HFFc6 (cell line): ENCODE measurements around the gene TCP1. TPM values are rescaled to one million over a fixed set of nuclear protein-coding genes. Genes with fewer than 3 reads are reported as not detected.
"Not testable (repeated sequence)": the region's sequence is repeated elsewhere in the genome, so short reads cannot be mapped to it uniquely, and the experiment has no call there.

Experiments
- DNase-seq: peaks from one replicate; pipeline ENCODE4 v3.0.0-alpha.2; 2018
- H3K27ac Mint-ChIP-seq: 2 replicates; pipeline ENCODE4 v1.8.0; 2020; ENCODE audit warnings: mild to moderate bottlenecking, mixed read lengths
- H3K27me3 Mint-ChIP-seq: 2 replicates; pipeline ENCODE4 v1.8.0; 2021; ENCODE audit warnings: mild to moderate bottlenecking, moderate library complexity, mixed read lengths; ENCODE audit not compliant: insufficient read depth
- H3K36me3 Mint-ChIP-seq: 2 replicates; pipeline ENCODE4 v1.8.0; 2021; ENCODE audit warnings: low read depth, mixed read lengths
- H3K4me1 Mint-ChIP-seq: 2 replicates; pipeline ENCODE4 v1.8.0; 2020; ENCODE audit warnings: low read depth, mixed read lengths
- H3K4me3 Mint-ChIP-seq: 2 replicates; pipeline ENCODE4 v1.8.0; 2020; ENCODE audit warnings: mild to moderate bottlenecking, moderate library complexity, mixed read lengths
- H3K9me3 Mint-ChIP-seq: 2 replicates; pipeline ENCODE4 v1.8.0; 2020; ENCODE audit warnings: mild to moderate bottlenecking, mixed read lengths
- CTCF ChIP-seq: fragments of 200-600 bp; sonication (generic); IDR thresholded peaks from 2 replicates; pipeline ENCODE4 v1.5.0; 2021; ENCODE audit warnings: antibody characterized with exemption, mild to moderate bottlenecking
- total RNA-seq, 6 experiments: library from RNA; stranded (reverse); fragmentation: NEBNext Ultra II Directional; extraction: Animal tissue kit (Norgen Biotek cat#: 25700); gene quantifications; 2 replicates in 1 of 6; 3 replicates in 5 of 6; pipeline ENCODE4 v1.2.3, GENCODE V29; 2021

TCP1 gene
- total RNA-seq, 6 experiments from 2014 or later: 212 to 270 (median 225) TPM

- no peak for DNase-seq
- Mint-ChIP-seq H3K27me3 (no peaks in the 10 kb centered on the region), H3K4me3 (no peak overlapping the region), H3K9me3 (no peaks in the 10 kb centered on the region), H3K27ac (no peak overlapping the region), H3K4me1 (no peaks in the 10 kb centered on the region), H3K36me3 (no peaks in the 10 kb centered on the region)
- no peak for TF ChIP-seq CTCF
Observed at GRCh38 chr6:159805440-159806020, 16.1 kb upstream of the TCP1 start.

GRCh38 chr6:159804504-159804903 is 15.1 kb upstream of the TCP1 start:
- TF ChIP-seq CTCF: no peak
- Mint-ChIP-seq H3K4me1 (no peaks in the 10 kb centered on the region), H3K9me3 (no peaks in the 10 kb centered on the region), H3K4me3 (no peak overlapping the region), H3K27me3 (no peaks in the 10 kb centered on the region), H3K36me3 (no peaks in the 10 kb centered on the region; the same call in 1 of the 2 replicates), H3K27ac (no peak overlapping the region)
- DNase-seq: no peak

GRCh38 chr6:159801935-159802334 is 12.5 kb upstream of the TCP1 start:
- TF ChIP-seq CTCF: no peak
- H3K4me1 Mint-ChIP-seq: no peaks in the 10 kb centered on the region
- no peak for DNase-seq

GRCh38 chr6:159800141-159800865 is 10.9 kb upstream of the TCP1 start, which contains the start of gene PNLDC1:
TSS of gene PNLDC1 (plus strand) at chr6:159800276. CDS start at chr6:159800308, 32 bp downstream.
- Mint-ChIP-seq H3K27ac (no peak within 1 kb of the TSS), H3K36me3 (peaks cover 9% of the 10 kb centered on the region; the same call in 1 of the 2 replicates), H3K4me1 (no peaks in the 10 kb centered on the region), H3K9me3 (no peaks in the 10 kb centered on the region), H3K4me3 (no peak within 1 kb of the TSS), H3K27me3 (no peaks in the 10 kb centered on the region; the same call in 1 of the 2 replicates)
- no peak for TF ChIP-seq CTCF
- no peak for DNase-seq

More at GRCh38 chr6:159801935-159802334, 12.5 kb upstream of the TCP1 start:
- Mint-ChIP-seq H3K9me3 (no peaks in the 10 kb centered on the region), H3K27me3 (no peaks in the 10 kb centered on the region; the same call in 1 of the 2 replicates), H3K36me3 (peaks cover 9% of the 10 kb centered on the region; the same call in 1 of the 2 replicates), H3K4me3 (no peak overlapping the region), H3K27ac (no peak overlapping the region)

GRCh38 chr6:159797554-159797953 is 8.2 kb upstream of the TCP1 start:
- H3K9me3 Mint-ChIP-seq: no peaks in the 10 kb centered on the region
- peaks cover 4% of the 10 kb centered on the region for H3K4me1 Mint-ChIP-seq
- H3K27me3 Mint-ChIP-seq: no peaks in the 10 kb centered on the region; the same call in 1 of the 2 replicates
- H3K4me3 Mint-ChIP-seq: no peak overlapping the region
- H3K27ac Mint-ChIP-seq: no peak overlapping the region
- DNase-seq: no peak
- TF ChIP-seq CTCF: no peak
- H3K36me3 Mint-ChIP-seq: peaks cover 13% of the 10 kb centered on the region; the same call in 1 of the 2 replicates

GRCh38 chr6:159794976-159795375 is 5.6 kb upstream of the TCP1 start:
- H3K9me3 Mint-ChIP-seq, DNase-seq, H3K27me3 Mint-ChIP-seq, H3K27ac Mint-ChIP-seq, H3K4me3 Mint-ChIP-seq: not testable (repeated sequence)
- Mint-ChIP-seq H3K4me1 (peaks cover 22% of the 10 kb centered on the region), H3K36me3 (peaks cover 35% of the 10 kb centered on the region)
